HG03432 (cell line): ENCODE results near the gene ATIC.

Experiments used
- ATAC-seq: cut with Tn5 transposase; IDR thresholded peaks from one replicate; pipeline ENCODE4 v1.9.1; 2021; ENCODE audit warnings: mild to moderate bottlenecking, moderate library complexity; ENCODE audit not compliant: unreplicated experiment

Gene ATIC

GRCh38 chr2:215311625-215312396 lies at the start of gene ATIC:
Gene ATIC (plus strand): TSS chr2:215312059. CDS start chr2:215312143, 84 bp downstream.
- peak; percentile 99 for ATAC-seq

GRCh38 chr2:215262303-215262702 lies 49.6 kb upstream of the ATIC start:
- ATAC-seq = no peak

- no peak for ATAC-seq
Observed at GRCh38 chr2:215262741-215263362, 49.0 kb upstream of the ATIC start.

GRCh38 chr2:215264374-215264773 lies 47.5 kb upstream of the ATIC start:
- ATAC-seq = no peak

- ATAC-seq = peak; percentile 57
Observed at GRCh38 chr2:215269397-215270117, 42.3 kb upstream of the ATIC start.

- ATAC-seq = no peak
Observed at GRCh38 chr2:215270118-215270451, 41.8 kb upstream of the ATIC start.

- ATAC-seq = no peak
Observed at GRCh38 chr2:215271446-215271845, 40.4 kb upstream of the ATIC start.

GRCh38 chr2:215272918-215273317 lies 38.9 kb upstream of the ATIC start:
- ATAC-seq = peak; percentile 52

GRCh38 chr2:215274829-215275228 lies 37.0 kb upstream of the ATIC start:
- no peak for ATAC-seq

- no peak for ATAC-seq
Observed at GRCh38 chr2:215275824-215276223, 36.0 kb upstream of the ATIC start.

GRCh38 chr2:215277944-215278343 lies 33.9 kb upstream of the ATIC start:
- no peak for ATAC-seq

- ATAC-seq = peak; percentile 85
Observed at GRCh38 chr2:215280326-215280725, 31.5 kb upstream of the ATIC start.

- ATAC-seq = no peak
Observed at GRCh38 chr2:215283221-215283620, 28.6 kb upstream of the ATIC start.

GRCh38 chr2:215286309-215286708 lies 25.6 kb upstream of the ATIC start:
- no peak for ATAC-seq

- ATAC-seq = no peak
Observed at GRCh38 chr2:215288112-215288815, 23.6 kb upstream of the ATIC start.

GRCh38 chr2:215290980-215291599 lies 20.8 kb upstream of the ATIC start:
- ATAC-seq = no peak

- ATAC-seq = no peak
Observed at GRCh38 chr2:215293879-215294278, 18.0 kb upstream of the ATIC start.

- ATAC-seq = no peak
Observed at GRCh38 chr2:215299337-215299859, 12.5 kb upstream of the ATIC start.

GRCh38 chr2:215301994-215302393 lies 9.9 kb upstream of the ATIC start:
- ATAC-seq = no peak

- ATAC-seq = peak; percentile 27
Observed at GRCh38 chr2:215311259-215311624, 617 bp upstream of the ATIC start.

GRCh38 chr2:215313255-215313613 lies 1.4 kb downstream of the ATIC start:
- no peak for ATAC-seq
